SKM-1 treated with dmso at 0.1 percent for 144 hours (cell line): ENCODE measurements around the gene STAT2.
"Not testable (repeated sequence)": the region's sequence is repeated elsewhere in the genome, so short reads cannot be mapped to it uniquely, and the experiment has no call there.

Experiments
- DNase-seq: peaks from one replicate; lab custom pipeline; 2025; ENCODE audit not compliant: unreplicated experiment; lab: John Stamatoyannopoulos, UW

STAT2 gene

DNA sequence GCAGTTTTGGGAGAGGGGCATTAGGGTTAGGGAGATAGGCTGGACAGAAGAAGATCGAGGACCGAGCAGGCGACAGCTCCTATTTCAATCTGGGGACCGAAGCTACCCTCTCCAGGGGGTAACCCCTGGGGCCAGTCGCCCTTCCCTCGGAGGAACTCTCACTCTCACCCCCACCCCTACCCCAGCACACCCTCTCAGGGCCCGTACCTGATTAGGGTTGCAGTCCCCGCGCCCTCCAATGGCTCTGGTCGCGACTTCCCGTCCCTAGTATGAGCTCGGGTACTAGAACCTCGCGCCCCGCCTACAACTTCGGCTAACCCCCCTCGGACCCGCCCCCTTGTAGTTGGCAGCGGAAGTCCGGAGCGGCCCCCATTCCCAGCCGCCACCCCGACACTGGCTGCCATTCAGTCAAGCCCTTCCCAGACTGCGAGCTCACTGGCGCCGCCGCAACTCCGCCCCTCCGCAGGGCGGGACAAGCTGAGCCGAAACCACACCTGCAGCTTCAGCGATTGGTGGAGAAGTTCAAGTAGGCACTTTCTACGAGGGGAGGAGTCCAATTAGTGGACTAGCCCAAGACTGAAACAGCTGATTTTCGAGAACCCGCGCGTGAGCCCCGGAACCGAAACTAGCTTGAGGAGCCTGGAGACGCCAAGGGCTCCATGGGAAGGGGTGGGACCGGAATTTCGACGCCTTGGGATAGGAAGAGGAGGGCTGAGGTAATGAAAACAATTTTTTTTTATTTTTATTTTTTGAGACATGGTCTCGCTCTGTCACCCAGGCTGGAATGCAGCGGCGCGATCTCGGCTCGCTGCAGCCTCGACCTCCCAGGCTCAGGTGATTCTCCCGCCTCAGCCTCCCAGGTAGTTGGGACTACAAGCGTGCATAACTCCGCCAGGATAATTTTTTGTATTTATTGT, at the start of gene STAT2:
TSS of gene STAT2 (minus strand) at position 257 of the 917 bp plus-strand sequence. CDS start 3,536 bp downstream, outside the sequence.
- DNase-seq = peak; percentile 83

DNA sequence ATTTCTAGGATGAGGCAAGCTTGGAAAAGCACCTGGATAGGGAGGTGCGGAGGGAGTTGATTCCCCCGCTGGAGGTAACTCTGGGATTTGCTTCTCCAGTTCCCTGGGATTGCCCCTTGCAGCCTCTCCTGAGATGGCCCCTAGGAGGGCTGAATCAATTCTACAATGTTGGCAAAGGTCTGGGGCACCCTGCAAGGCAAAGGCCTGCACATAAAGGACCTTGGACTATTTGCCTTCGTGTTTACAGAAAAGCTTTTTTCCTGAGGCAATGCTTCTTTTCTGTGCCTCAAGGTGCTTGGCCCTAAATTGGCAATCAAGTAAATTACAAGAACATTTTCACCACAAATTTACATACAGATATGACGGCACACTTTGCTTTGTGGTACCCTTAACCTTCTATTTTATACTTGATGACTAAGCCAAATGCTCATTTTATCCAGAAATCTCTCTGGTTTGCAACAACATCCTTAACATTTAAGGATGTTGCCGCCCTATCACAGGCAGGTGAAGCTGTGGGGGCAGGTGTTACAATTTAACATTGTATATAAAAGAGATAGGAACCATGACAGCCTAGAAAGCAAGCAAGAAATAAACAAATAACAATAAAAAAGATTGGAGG, 49.0 kb upstream of the STAT2 start:
- DNase-seq = no peak

- DNase-seq = not testable (repeated sequence)
Measured at GRCh38 chr12:56404227-56404626, 44.3 kb upstream of the STAT2 start.

GRCh38 chr12:56401612-56402011, 41.7 kb upstream of the STAT2 start:
- not testable (repeated sequence) for DNase-seq

DNA sequence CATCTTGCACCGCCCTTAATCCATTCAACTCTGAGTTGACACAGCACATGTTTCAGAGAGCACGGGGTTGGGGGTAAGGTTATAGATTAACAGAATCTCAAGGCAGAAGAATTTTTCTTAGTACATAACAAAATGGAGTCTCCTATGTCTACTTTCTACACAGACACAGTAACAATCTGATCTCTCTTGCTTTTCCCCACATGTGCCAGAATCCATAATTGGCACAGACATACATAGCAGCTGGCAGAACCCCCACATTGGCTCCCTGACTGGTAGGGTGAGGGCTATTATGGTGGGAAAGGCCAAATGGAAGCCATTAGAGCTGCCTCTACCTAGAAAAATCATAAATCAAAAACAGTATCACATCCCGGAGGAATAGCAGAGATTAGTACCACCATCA, 41.2 kb upstream of the STAT2 start:
- not testable (repeated sequence) for DNase-seq

GRCh38 chr12:56399466-56399865, 39.6 kb upstream of the STAT2 start:
- DNase-seq = not testable (repeated sequence)

- DNase-seq = no peak
Measured at GRCh38 chr12:56398324-56398723, 38.4 kb upstream of the STAT2 start.

DNA sequence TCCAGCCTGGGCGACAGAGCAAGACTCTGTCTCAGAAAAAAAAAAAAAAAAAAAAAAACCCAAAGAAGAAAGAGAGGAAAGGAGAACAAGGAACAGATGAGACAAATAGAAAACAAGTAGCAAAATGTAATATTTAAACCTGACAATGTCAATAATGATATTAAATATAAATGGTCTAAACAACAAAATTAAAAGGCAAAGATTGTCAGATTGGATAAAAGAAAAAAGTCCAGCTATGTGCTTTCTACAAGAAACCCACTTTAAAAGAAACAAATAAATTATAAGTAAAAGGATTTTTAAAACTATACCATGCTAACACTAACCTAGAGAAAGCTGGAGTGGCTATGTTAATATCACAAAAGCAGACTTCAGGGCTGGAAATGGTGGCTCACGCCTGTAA, 32.4 kb upstream of the STAT2 start:
- DNase-seq = no peak

DNA sequence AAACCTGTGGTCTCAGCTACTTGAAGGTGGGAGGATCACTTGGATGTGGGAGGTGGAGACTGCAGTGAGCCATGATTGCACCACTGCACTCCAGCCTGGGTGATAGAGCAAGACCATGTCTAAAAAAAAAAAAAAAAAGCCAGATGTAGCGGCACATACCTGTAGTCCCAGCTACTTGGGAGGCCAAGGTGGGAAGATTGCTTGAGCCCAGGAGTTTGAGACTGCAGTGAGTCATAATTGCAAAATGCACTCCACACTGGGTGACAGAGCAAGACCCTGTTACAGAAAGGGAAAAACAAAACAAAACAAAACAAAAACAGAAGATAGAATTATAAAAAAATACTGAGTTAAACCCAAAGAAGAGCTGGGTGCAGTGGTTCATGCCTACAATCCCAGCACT, 31.8 kb upstream of the STAT2 start:
- DNase-seq = no peak

GRCh38 chr12:56389412-56389811, 29.5 kb upstream of the STAT2 start:
- DNase-seq = no peak

DNA sequence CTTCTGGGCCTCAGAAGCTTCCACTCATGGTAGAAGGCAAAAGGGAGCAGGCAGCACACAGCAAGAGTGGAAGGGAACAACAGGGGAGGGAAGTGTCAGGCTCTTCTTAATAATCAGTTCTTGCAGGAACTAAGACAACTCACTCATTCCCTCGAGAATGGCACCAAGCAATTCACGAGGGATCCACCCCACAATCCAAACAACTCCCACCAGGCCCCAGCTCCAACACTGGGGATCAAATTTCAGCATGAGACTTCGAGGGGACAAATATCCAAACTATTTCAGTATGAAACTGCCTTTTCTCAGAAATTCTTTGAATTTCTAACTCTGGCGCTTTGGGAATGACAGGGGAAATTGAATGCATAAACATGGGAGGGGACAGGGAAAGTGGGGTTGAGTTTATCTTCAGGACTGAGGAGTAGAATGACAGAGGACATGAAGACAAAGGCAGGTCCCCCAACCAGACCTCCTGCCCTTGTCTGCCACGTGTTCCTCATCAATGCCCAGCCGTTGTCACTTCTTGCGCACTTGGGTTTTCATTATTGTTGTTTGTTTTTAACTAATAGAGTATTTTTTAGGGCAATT, 27.3 kb upstream of the STAT2 start:
- no peak for DNase-seq

- DNase-seq = no peak
Measured at GRCh38 chr12:56385873-56386272, 26.0 kb upstream of the STAT2 start.

GRCh38 chr12:56382611-56383010, 22.7 kb upstream of the STAT2 start:
- DNase-seq = no peak

DNA sequence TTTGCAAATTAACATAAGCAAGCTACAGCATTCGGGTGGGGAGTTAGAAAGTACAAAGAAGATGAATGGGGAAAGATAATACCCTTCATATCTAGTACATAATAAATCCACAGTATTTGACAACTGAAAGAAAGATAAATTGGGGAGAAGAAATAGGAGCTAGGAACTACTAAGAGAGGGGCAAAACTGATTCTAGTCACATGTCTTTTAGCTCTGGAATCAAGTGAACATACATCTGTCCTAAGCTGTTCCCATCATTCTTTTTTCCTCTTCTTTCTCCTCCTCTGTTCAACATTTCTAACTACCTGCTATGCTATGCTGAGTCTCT, 18.0 kb upstream of the STAT2 start:
- no peak for DNase-seq

GRCh38 chr12:56377310-56377988, 17.5 kb upstream of the STAT2 start:
- DNase-seq = no peak

DNA sequence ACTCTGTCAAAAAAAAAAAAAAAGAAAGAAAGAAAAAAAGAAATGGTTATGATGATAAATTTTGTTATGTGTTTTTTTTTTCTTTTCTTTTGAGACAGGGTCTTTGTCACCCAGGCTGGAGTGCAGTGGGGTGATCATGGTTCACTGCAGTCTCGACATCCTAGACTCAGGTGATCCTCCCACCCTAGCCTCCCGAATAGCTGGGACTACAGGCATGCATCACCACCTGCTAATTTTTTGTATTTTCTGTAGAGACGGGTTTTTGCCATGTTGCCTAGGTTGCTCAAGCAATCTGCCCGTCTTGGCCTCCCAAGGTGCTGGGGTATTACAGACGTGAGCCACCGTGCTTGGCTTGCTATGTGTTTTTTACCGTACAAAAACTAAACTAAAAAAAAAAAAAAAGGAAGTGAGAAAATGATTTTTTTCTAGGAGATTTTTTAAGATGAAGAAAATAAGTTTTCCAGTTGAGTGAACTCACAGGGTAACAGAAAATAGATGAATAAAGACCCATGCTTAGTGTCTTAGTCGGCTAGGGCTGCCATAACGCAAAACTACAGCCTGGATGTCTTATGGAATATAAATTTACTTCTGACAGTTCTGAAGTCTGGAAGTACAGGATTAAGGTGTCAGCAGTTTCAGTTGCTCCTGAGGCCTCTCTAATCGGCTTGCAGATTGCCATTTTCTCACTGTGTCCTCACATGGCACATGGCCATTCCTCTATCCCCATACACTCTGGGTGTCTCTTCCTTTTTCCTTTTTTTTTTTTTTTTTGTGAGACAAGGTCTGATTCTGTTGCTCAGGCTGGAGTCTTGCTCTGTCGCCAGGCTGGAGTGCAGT, 15.9 kb upstream of the STAT2 start:
- DNase-seq = no peak

DNA sequence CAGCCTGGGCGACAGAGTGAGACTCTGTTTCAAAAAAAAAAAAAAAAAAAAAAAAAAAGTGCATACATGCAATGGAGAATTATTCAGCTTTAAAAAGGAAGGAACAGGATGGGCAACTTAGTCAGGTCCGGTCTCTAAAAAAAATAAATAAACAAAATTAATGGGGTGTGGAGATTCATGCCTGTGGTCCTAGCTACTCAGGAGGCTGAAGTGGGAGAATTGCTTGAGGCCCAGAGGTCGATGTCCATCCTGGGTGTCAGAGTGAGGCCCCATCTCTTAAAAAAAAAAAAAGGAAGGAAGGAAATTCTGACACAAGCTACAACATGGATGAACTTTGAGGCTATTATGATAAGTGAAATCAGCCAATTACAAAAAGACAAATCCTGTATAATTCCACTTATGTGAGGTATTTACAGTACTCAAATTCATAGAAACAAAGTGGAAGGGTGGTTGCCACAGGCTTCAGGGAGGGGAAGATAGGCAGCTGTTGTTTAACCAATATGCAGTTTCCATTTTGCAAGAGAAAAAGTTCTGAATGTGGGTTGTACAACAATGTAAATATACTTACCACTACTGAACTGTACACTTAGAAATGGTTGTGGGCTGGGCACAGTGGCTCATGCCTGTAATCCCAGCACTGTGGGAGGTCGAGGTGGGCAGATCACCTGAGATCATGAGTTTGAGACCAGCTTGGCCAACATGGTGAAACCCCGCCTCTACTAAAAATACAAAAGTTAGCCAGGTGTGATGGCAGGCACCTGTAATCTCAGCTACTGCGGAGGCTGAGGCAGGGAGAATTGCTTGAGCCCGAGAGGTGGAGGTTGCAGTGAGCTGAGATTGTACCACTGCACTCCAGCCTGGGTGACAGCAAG, 15.1 kb upstream of the STAT2 start:
- DNase-seq = no peak

- no peak for DNase-seq
Measured at GRCh38 chr12:56373515-56373914, 13.6 kb upstream of the STAT2 start.

DNA sequence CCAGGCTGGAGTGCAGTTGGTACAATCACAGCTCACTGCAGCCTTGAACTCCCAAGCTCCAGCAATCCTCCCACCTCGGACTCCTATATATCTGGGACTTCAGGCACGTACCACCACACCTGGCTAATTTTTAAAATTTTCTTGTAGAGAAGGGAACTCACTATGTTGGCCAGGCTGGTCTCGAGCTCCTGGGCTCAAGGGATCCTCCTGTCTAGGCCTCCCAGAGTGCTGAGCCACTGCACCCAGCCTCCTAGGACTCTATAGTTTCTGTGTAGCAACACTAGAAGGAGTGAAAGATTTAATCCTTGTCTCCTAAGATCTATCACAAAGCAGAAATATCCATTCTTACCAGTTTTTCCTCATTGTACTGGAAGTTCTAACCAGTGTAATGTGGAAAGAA, 7.0 kb upstream of the STAT2 start:
- DNase-seq = no peak
